GM18870 (cell line): Measurements from ENCODE around the gene LUZP2.

Experiments
- ATAC-seq: cut with Tn5 transposase; IDR thresholded peaks from one replicate; pipeline ENCODE4 v1.9.1; 2021; ENCODE audit warnings: moderate library complexity; ENCODE audit not compliant: unreplicated experiment

Gene LUZP2

DNA sequence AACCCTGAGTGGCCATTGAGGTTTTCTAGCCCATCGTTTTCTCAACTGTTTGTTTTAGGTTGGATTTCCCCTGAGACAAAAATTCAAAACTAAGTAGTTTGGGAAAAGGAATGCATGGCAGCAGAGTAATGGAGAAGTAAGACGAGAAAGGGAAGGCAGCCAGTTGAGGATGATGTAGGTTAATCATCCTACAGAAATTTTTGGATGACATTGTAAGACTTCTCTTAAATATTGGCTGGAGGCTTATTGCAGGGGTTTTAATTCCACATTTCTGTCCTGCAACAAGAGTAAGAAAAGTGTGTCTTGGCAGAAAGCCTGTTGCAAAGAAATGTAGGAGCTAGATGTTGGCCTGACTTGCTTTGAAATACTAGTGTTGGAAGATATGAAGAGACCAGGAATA is 308.8 kb downstream of the LUZP2 start:
- no peak for ATAC-seq

DNA sequence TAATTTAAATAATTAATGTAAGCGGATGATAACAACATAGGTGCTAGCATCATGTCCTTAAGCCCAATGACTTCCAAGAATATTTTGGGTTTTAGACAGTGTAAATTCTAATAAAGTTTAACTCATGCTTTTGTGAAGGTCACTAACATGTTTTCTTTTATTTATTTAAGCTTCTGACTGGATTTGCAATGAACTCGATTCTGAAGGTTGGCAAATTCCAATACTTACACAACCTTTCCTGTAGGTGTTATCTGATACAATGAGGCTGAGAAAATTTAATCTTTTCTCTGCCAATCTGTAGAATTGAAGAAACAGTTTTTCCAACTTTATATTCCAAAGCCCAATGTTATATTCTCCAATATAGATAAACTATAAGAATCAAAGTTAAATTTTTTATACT is 311.3 kb downstream of the LUZP2 start:
- no peak for ATAC-seq

DNA sequence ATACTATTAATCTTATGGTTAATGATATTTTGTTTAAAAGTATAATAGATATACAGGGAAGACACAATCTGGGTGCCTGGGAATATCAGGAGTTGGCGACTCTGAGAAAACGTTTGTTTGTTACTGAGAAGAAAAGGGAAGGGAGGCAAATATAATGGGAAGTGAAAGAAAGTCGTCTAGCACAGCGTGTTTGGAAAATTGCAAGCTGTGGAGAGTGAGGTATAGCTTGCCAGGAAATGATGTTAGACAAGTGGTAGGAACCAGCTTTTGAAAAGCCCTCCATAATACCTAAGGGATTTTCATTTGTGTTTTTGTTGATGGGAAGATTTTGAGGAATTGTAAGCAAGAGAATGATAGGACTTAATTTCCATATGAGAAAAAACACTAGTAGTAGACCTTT is 322.2 kb downstream of the LUZP2 start:
- ATAC-seq, result no peak

DNA sequence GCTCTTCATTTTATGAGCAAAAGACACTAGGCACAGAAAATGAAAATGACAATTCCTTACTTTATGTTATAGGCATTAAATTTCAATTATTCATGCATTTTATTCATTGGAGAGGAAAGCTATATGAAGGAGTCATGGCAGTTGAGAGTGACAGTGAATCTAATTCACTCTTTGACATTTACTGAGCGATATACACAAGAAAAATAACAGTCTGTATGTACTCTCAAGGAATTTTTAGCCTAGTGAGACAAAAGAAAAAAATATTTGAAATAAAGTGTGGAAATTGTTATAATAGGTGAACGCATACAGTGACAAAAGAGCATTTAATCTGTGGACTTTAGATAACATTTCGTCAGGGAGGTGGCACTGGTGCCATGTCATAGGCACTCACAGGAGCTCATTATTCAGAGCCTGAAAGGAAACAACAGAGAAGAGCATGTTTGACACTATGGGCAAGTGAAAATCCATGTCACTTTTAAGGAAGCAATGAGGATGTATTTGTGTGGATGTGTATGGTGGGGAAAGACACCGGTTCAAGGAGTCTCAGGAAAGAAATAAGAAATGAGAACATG is 323.1 kb downstream of the LUZP2 start:
- no peak for ATAC-seq

DNA sequence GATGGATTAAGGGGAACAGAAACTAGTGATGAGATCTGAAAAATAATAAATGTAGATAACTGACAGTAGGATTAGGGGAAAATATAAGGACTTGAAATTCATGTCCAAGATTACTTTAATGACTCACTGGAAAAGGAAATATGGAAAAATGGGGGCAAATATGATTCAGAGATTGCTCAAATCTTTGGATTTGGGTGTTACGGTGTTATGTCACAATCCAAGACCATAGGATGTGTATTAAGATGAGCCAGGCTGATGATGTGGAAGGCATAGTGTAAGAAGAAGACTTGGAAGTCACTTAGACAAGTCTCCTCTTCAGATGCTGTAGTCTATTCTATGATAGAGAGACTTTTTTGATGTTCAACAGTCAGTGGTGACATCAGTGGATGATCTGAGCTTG is 323.7 kb downstream of the LUZP2 start:
- no peak for ATAC-seq

DNA sequence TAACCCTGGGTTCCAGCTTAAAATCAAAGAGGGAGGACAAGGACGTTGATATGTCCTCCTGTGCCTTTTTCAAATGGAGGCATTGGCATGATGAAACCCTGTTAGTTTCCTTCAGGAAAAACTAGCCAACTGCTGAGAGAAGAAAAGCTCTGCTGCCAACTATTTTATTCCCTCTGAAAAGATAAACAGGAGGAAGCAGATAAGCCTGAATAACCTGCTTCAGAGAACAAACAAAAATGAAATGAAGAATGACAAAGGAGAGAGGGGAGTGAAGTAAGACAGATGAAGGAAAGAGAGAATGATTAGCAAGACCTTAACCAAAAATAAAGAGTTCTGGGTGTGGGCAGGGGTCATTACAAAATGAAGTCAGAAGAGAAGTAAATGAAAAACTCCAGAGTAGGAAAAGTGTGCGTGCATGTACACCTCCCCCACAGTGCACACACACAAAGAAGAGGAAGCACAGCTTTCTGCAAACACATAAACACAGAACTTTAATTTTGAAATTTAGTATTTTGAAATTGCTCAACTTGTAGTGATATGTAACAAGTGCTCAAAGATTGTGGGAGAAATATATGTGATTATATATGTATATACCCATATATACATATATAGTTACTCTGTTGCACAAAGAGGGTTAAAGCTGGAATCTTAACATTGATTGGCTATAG is 332.2 kb downstream of the LUZP2 start:
- no peak for ATAC-seq

DNA sequence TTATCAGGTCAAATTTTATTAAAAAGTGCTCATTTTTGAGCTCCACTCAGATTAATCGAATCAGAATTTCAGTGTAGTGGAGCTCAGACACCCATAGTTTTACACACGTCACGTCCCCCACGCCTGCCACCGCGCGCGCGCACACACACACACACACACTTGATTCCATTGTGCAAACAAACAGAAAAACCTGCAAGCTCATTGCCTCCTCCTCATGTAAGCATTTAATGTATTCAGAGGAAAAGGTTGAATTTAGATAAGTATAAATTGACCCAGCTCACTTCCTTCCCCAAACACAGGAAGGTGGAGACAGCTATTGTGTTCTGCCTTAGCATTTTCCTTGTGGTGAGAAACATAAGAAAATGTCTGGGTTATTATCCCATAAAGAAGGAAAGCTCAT is 336.7 kb downstream of the LUZP2 start:
- ATAC-seq, result no peak

DNA sequence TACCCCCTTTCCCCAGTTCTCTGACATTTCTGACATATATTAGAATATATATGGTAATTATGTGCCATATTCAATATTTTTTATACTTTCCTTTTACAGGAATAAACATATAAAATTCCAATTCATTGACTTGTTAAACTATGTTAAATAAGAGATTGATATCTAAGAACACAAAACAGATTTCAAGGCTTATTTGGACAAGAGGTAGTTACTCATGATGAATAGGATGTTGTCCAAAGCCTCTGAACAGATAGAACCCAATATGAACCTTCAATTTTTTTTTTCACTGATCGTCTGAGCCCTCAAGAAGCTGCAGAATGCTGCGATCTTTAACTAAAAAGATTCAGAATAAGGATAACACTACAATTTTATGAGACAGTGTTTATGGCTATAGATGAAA is 340.3 kb downstream of the LUZP2 start:
- no peak for ATAC-seq

DNA sequence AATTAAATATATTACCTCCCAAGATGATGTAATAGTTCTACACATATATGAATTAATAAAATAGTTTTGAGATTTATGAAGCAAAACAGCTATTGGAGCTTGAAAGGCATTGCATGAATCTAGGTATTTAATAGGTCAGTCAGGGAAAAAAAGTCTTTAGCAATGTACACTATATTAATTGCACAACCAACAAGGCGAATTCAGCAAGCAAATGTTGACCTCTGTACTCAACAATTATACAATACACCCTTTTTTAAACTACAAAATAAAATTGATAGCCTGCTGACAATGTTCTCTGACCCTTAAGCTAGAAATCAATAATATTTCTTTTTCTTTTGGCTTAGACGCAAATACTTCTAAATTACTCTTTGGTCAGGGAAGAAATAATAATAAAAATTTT is 345.5 kb downstream of the LUZP2 start:
- ATAC-seq, result no peak

DNA sequence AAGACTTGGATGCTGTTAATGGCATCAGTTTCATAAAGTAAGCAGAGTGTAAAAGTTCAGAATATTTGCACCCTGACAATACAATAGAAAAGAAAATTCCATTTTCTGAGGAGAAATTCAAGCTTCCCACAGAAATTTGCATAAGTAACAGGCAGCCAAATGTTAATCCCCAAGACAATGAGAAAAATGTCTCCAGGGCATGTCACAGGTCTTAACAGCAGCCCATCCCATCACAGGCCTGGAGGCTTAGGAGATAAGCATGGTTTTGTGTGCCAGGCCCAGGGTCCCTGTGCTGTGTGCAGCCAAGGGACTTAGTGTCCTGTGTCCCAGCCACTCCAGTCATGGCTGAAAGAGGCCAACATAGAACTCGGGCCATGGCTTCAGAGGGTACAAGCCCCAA is 347.6 kb downstream of the LUZP2 start:
- no peak for ATAC-seq

DNA sequence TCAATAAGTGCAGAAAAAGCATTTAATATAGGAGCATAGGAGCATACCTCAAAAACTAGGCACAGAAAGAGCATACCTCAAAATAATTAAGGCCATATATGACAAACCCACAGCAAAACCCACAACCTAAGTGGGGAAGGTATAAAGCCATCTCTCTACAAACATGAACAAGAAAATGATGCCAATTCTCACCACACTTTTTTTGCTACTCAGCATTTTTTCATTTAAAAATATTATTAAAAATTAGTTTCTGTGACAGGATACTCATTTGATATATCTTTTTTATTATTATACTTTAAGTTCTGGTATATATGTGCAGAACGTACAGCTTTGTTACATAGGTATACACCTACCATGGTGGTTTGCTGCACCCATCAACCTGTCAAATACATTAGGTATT is 352.0 kb downstream of the LUZP2 start:
- no peak for ATAC-seq

DNA sequence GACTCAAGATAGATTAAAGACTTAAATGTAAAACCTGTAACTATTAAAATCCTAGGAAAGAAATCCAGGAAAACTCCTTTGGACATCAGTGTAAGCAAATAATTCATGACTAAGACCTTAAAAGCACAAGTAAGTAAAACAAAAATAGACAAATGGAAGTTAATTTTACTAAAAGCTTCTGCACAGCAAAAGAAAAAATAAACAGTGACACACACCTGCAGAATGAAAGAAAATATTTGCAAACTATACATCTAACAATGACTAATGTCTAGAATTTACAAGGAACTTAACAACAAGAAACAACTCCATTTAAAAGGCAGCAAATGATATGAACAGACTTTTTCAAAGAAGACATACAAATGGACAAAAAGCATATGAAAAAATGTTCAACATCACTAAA is 359.1 kb downstream of the LUZP2 start:
- ATAC-seq, result no peak

DNA sequence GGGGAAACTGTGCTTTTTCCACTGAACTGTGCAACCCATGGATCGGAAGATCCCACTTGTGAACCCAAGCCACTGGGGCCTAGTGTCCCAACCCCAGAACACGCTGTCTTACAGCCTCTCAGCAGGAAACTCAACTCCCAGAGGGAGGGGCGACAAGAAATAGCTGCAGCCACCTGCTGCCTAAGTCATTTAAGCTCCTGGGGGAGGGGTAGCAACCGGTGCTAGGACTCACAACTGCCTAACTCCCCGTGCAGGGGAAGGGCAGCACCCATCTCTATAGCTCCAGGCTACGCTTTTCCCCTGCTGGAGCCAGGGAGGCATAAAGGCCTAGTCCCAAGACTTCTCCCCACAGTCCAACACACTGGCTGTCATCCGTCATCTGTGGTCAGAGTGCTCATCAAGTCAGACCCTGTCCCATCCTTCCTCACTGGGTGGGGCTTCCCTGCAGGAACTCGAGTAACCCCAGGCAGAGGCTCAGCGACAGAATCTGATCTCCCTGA is 363.0 kb downstream of the LUZP2 start:
- ATAC-seq, result no peak

DNA sequence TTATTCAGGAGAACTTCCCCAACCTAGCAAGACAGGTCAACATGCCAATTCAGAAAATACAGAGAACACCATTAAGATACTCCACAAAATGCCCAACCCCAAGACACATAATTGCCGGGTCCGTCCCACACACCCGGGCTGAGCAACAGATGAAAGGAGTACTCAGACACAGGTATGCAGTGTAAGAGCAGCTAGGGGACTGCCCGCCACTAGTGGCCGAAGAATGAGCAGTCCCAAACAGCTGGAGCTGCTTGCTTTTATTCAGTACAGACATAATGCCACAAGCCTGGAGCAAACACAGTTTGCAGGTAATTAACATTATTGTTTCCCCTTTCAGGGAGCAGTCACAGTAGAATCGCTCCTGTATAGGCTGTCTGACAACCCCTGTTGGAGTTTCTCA is 364.6 kb downstream of the LUZP2 start:
- ATAC-seq, result no peak

DNA sequence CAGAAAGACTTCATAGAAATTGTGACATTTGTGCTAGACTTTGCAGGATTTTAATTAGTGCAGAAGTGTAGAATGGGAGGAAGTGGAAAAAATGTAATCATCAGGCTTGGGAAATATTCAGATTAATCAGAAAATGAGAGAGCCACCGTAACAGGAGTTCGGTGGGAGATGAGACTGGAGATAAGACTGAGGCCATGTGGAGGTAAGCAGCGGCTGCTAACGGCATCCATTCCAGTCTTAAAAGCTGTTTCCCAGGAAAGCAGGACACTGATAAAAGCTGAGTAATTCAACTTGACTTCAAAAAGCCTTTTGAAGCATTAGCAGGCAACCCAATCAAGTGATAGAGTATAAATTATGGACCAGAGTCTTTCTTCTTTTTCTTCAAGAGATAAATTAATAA is 369.9 kb downstream of the LUZP2 start:
- ATAC-seq, result no peak

DNA sequence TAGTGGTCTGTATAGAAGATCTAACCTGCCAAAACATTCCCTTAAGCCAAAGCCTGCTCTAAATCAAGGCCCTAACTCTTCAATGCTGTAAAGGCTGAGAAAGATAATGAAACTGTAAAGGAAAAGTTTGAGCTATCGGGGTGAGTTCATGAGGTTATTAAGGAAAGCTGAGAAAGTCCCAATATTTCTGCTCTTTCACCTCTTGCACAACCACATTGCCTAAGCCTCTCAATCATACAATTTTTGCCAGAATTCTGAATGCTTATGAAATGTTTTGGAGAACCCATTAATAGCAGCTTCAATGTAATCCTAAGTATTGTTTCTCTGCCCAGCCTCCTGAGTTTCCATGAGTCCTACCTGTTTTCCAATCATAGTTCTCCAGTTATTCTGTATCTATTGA is 373.2 kb downstream of the LUZP2 start:
- no peak for ATAC-seq

DNA sequence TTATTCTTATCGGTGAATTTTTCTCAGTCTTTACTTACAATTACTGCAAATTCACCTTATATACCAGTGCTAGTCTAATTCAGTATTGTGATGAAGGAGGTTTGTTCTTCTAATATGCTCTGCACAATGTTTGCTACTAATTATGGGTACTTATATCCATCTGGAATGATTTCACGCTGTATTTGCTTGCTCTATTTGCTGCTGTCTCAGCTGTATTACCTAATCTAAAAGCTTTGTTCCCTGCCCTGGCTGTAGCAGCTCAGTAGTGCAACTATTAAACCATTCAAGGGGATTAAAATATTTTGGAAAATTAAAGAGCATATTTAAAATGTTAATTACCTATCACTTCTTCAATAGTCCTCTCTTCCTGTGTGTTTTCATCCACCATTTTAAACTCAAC is 375.3 kb downstream of the LUZP2 start:
- no peak for ATAC-seq

DNA sequence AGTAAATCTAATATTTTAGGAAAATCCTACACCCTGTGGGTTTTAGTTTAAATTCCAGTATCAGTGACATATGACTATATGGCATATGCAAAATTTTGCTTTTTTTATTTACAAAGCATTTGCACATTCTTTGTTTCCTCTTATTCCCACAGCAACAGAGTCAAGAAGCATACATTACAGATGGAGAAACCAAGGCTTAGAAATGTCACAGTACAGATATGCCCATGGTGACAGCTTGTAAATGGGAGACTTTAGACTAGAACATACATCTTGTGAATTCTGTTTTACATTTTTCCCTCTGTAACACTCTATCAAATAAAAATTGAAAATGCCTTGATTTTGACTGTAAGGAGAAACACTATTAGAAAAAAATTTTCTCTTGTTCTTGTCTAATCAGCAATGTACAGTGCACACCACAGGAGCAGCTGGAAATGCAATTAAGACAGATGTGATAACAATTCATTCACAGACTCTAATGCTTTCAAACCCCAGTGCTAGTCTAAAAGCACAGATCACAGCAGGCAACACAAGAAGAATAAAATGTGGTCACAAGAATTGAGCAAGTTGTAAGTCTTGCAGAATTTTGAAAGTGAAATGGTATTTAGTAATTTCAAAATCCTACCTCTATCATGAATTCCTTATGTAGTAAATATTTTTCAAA is 375.9 kb downstream of the LUZP2 start:
- no peak for ATAC-seq

DNA sequence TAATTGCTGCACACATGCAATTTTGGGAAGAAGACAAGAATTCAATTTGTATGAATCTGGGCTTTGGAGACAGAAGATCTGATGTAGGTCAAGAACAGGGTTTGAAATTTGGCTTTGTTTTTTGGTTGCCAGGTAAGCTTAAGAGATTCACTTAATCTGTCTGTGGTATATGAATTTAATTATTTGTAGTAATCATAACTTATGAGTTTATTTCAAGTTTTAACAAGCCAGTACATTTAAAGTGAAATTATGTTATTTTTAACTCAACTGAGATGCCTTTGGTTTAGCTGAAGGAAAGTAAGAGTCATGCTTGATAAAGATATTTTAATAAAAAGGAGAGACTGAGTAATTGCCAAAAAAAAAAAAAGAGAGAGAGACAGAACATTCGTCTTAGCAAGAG is 384.1 kb downstream of the LUZP2 start:
- ATAC-seq, result no peak

DNA sequence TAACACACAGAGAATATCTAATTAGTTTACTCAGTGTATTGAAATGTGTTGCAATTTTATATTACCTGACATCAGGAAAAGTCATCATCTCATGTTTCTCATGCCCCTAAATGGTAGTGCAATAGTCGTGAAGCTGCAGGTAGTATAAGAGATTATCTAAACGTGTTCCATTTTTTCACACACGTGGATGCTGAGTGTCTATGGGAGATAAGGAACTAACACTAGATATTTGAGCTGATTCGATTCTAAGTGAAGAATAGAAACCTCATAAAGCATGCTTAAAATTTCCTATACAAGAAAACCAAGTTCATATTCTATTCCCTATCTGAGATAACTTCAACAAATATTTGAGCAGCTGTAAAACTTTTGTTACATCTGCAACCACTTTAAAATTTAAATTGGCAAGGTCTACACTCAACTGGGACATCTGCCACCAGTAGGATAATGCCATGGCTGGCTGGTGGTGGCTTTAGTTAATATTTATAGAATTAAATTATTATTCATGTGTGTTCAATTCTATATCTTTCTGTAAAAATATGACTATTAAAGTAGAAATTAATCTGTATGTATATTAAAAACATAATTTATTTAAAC is 388.8 kb downstream of the LUZP2 start:
- no peak for ATAC-seq

DNA sequence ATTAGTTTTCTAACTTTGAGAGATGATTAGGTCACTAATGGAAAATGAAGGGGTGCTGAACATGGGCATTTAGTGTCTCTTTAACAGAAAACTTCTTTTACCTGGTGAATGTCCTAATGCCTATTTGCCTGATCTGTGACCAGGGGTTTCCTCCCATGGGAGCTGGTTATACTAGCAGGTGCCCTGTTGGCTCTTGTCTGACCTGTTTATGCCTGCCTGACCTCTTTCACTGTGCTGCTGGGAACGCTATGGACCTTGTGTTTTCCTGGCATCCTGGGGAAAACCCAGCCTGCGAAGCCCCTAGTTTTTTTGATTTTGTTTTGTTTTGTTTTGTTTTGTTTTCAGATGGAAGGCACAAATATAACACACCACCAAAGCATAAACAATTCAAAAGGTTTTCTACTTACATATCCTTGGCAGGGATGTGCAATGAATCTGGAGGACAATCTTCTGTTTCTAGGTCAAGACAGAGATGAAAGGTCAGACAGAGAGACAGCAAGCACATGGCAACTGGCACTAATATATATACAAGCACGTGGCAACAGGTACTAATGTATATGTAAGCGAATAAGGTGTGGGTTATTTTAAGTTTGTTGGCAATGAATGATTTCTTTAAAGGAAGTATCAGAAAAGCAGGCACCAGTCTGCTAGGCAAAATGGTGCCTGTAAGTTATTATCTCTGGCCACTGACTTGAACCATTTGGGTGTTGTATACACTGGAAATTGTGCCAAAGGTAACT is 390.2 kb downstream of the LUZP2 start:
- no peak for ATAC-seq
